GM04503 (cell line): ENCODE measurements around the gene LITAF.
"Not testable (repeated sequence)": the region's sequence is repeated elsewhere in the genome, so short reads cannot be mapped to it uniquely, and the experiment has no call there.

Source experiments
- DNase-seq: peaks from one replicate; pipeline ENCODE4 v3.0.0-alpha.2; 2012; ENCODE audit warnings: low read depth

The LITAF gene

GRCh38 chr16:11597235-11598095 lies 10.7 kb upstream of the LITAF start:
- DNase-seq, result no peak

GRCh38 chr16:11596572-11597226 lies 10.0 kb upstream of the LITAF start:
- DNase-seq, result no peak

- no peak for DNase-seq
Observed at GRCh38 chr16:11593581-11593980, 6.9 kb upstream of the LITAF start.

- DNase-seq, result not testable (repeated sequence)
Observed at GRCh38 chr16:11593076-11593475, 6.4 kb upstream of the LITAF start.

GRCh38 chr16:11591630-11592029 lies 4.9 kb upstream of the LITAF start:
- DNase-seq, result not testable (repeated sequence)

GRCh38 chr16:11589198-11589550 lies 2.5 kb upstream of the LITAF start:
- DNase-seq, result no peak

GRCh38 chr16:11588321-11589197 lies 1.8 kb upstream of the LITAF start:
- DNase-seq, result no peak

- no peak for DNase-seq
Observed at GRCh38 chr16:11587643-11588247, 1.0 kb upstream of the LITAF start.

- no peak for DNase-seq
Observed at GRCh38 chr16:11586378-11586855, 302 bp downstream of the LITAF start.

- DNase-seq, result no peak
Observed at GRCh38 chr16:11585460-11586377, 1.0 kb downstream of the LITAF start.

GRCh38 chr16:11583889-11584565 lies 2.7 kb downstream of the LITAF start:
- no peak for DNase-seq

- no peak for DNase-seq
Observed at GRCh38 chr16:11583166-11583565, 3.6 kb downstream of the LITAF start.

GRCh38 chr16:11582157-11582814 lies 4.4 kb downstream of the LITAF start:
- no peak for DNase-seq

- DNase-seq, result no peak
Observed at GRCh38 chr16:11581678-11582077, 5.0 kb downstream of the LITAF start.

GRCh38 chr16:11580451-11581086 lies 6.2 kb downstream of the LITAF start:
- no peak for DNase-seq

- DNase-seq, result not testable (repeated sequence)
Observed at GRCh38 chr16:11577290-11577660, 9.4 kb downstream of the LITAF start.

- no peak for DNase-seq
Observed at GRCh38 chr16:11576427-11577289, 10.1 kb downstream of the LITAF start.

- DNase-seq, result no peak
Observed at GRCh38 chr16:11575223-11575589, 11.5 kb downstream of the LITAF start.
